Measurements from ENCODE around the gene OSBPL8.

- TF ChIP-seq POLR2A (IDR thresholded peaks at IDR 0.05) (no peak), EP300 (IDR thresholded peaks at IDR 0.05) (no peak), CTCF (IDR thresholded peaks at IDR 0.05) (no peak), POLR2AphosphoS5 (IDR thresholded peaks at IDR 0.05) (no peak)
Observed at GRCh38 chr12:76410781-76411180, 148.8 kb downstream of the OSBPL8 start.

Measured in stomach (tissue), 4 donors.